VCaP (cell line): ENCODE results near the gene SHISA6.

ENCODE experiments used
- H3K27ac ChIP-seq: fragments of 450-650 bp; 2 replicates; pipeline ENCODE4 v1.5.1; 2017
- CTCF ChIP-seq: fragments of 450-650 bp; conservative IDR thresholded peaks from 2 replicates; pipeline ENCODE4 v1.5.1; 2017; ENCODE audit warnings: mild to moderate bottlenecking, moderate library complexity

Gene SHISA6

GRCh38 chr17:11351479-11351878 lies 110.5 kb downstream of the SHISA6 start:
- peak overlapping the region; percentile 44 for H3K27ac ChIP-seq
- no peak for TF ChIP-seq CTCF

DNA sequence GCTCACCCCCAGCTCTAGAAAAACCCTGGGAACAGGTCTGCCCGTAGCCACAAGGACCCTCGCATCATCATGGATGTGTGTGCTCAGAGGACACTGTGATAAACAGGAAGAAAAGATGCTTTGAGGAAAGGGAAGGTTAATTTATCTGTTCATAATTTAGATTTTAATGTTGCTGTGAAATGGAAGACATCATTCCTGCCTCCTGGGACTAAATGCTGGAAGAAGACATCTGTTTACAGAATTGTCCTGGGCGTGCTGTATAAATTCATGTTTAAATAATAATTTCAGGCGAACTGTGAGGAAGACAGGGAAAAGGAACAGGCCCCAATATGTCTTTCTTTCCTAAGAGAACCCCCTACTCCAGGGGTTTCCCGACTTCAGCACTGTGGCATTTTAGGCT lies 112.6 kb downstream of the SHISA6 start:
- H3K27ac ChIP-seq = no peak overlapping the region

DNA sequence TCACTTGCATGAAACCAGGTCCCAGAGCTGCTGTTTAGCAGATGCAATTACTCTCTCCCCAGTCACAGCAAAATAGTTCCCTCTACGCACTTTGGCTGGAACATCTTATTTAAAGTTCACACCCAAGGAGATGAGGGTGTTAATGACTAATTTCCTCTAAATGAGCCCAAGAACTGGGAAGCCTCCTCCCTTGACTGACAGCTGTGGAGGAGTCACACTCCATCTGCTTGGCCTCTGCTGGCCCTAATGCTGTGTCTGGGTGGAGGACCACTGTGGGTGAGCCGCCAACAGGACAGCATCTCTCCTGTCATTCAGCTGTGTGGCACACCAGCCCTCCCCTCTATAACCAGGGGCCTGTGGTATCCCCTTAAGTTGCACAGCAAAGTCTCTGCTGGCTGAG lies 115.4 kb downstream of the SHISA6 start:
- no peak for TF ChIP-seq CTCF
- no peak overlapping the region for H3K27ac ChIP-seq

More for the DNA sequence above, 112.6 kb downstream of the SHISA6 start:
- TF ChIP-seq CTCF = no peak

GRCh38 chr17:11363565-11364117 lies 122.6 kb downstream of the SHISA6 start:
- H3K27ac ChIP-seq = no peak overlapping the region
- no peak for TF ChIP-seq CTCF

- H3K27ac ChIP-seq = no peak overlapping the region
- no peak for TF ChIP-seq CTCF
Measured at GRCh38 chr17:11366272-11366850, 125.3 kb downstream of the SHISA6 start.

- no peak overlapping the region for H3K27ac ChIP-seq
- TF ChIP-seq CTCF = no peak
Measured at GRCh38 chr17:11369575-11369974, 128.6 kb downstream of the SHISA6 start.

- peak overlapping the region; percentile 34 for H3K27ac ChIP-seq
- TF ChIP-seq CTCF = no peak
Measured at GRCh38 chr17:11372692-11373091, 131.7 kb downstream of the SHISA6 start.
